ENCODE data around the gene TAOK3.
"Not testable (repeated sequence)": the region's sequence is repeated elsewhere in the genome, so short reads cannot be mapped to it uniquely, and the experiment has no call there.

TAOK3 gene

GRCh38 chr12:118256352-118256751 lies 116.4 kb downstream of the TAOK3 start:
- H3K27ac ChIP-seq (ENCODE audit: low read depth, low read length, poor library complexity, severe bottlenecking) = no peak overlapping the region
- TF ChIP-seq EZH2 (IDR thresholded peaks at IDR 0.05; ENCODE audit: borderline replicate concordance, low read length) (no peak), CTCF (IDR thresholded peaks at IDR 0.05; ENCODE audit: low read length) (no peak)
- H3K4me1 ChIP-seq (ENCODE audit: insufficient read depth, low read length, severe bottlenecking) = no peaks in the 10 kb centered on the region
- no peaks in the 10 kb centered on the region for H3K27me3 ChIP-seq (ENCODE audit: insufficient read depth, low read length)
- H3K4me2 ChIP-seq (ENCODE audit: low read length) = no peak overlapping the region
- H4K20me1 ChIP-seq (ENCODE audit: insufficient read depth, low read length) = no peaks in the 10 kb centered on the region
- no peak overlapping the region for H3K4me3 ChIP-seq (ENCODE audit: low read depth, low read length, poor library complexity, severe bottlenecking)
- no peak overlapping the region for H3K9ac ChIP-seq (ENCODE audit: low read length)
- no peaks in the 10 kb centered on the region for H3F3A ChIP-seq (ENCODE audit: insufficient read depth, low read length)
- no peak overlapping the region for H2AFZ ChIP-seq (ENCODE audit: low read length)
- H3K79me2 ChIP-seq (ENCODE audit: insufficient read depth, low read length) = no peaks in the 10 kb centered on the region
- 0 out of 2 replicates have a peak, but pooled peaks cover 3% of the 10 kb centered on the region for H3K9me3 ChIP-seq (ENCODE audit: low read length)
- H3K9me2 ChIP-seq (ENCODE audit: low read depth, low read length) = no peaks in the 10 kb centered on the region
- H3K36me3 ChIP-seq (ENCODE audit: insufficient read depth, low read length) = peaks cover 45% of the 10 kb centered on the region

DNA sequence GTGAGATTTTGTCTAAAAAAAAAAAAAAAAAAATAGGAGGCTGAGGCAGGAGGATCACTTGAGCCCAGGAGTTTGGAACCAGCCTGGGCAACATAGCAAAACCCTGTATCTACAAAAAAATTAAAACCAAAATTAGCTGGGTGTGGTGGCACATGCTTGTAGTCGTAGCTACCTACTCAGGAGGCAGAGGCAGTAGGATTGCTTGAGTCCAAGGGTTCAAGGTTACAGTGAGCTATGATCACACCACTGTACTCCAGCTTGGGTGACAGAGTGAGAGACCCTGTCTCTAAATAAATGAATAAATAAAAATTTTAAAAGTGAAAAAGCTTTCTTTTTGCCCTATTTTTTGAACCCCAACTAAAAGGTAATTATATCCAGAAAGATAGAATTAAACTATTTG lies 123.2 kb downstream of the TAOK3 start:
- H3K9ac ChIP-seq (ENCODE audit: low read length) = no peak overlapping the region
- H3K9me3 ChIP-seq (ENCODE audit: low read length) = no peaks in the 10 kb centered on the region
- no peaks in the 10 kb centered on the region for H4K20me1 ChIP-seq (ENCODE audit: insufficient read depth, low read length)
- H2AFZ ChIP-seq (ENCODE audit: low read length) = no peak overlapping the region
- H3K9me2 ChIP-seq (ENCODE audit: low read depth, low read length) = no peaks in the 10 kb centered on the region
- H3K27ac ChIP-seq (ENCODE audit: low read depth, low read length, poor library complexity, severe bottlenecking) = no peak overlapping the region
- no peaks in the 10 kb centered on the region for H3F3A ChIP-seq (ENCODE audit: insufficient read depth, low read length)
- no peak overlapping the region for H3K4me2 ChIP-seq (ENCODE audit: low read length)
- no peak for TF ChIP-seq EZH2 (IDR thresholded peaks at IDR 0.05; ENCODE audit: borderline replicate concordance, low read length)
- H3K4me3 ChIP-seq (ENCODE audit: low read depth, low read length, poor library complexity, severe bottlenecking) = no peak overlapping the region
- H3K79me2 ChIP-seq (ENCODE audit: insufficient read depth, low read length) = no peaks in the 10 kb centered on the region
- H3K36me3 ChIP-seq (ENCODE audit: insufficient read depth, low read length) = peaks cover 8% of the 10 kb centered on the region; the same call in 1 of the 2 replicates
- no peaks in the 10 kb centered on the region for H3K27me3 ChIP-seq (ENCODE audit: insufficient read depth, low read length)
- no peaks in the 10 kb centered on the region for H3K4me1 ChIP-seq (ENCODE audit: insufficient read depth, low read length, severe bottlenecking)

- not testable (repeated sequence) for H3K9ac ChIP-seq (ENCODE audit: low read length); H3K27me3 ChIP-seq (ENCODE audit: insufficient read depth, low read length); H3K36me3 ChIP-seq (ENCODE audit: insufficient read depth, low read length); H2AFZ ChIP-seq (ENCODE audit: low read length); H3K4me3 ChIP-seq (ENCODE audit: low read depth, low read length, poor library complexity, severe bottlenecking); H3K4me1 ChIP-seq (ENCODE audit: insufficient read depth, low read length, severe bottlenecking); H3K4me2 ChIP-seq (ENCODE audit: low read length); H3K9me3 ChIP-seq (ENCODE audit: low read length); H3K27ac ChIP-seq (ENCODE audit: low read depth, low read length, poor library complexity, severe bottlenecking); H3K79me2 ChIP-seq (ENCODE audit: insufficient read depth, low read length); H4K20me1 ChIP-seq (ENCODE audit: insufficient read depth, low read length); H3F3A ChIP-seq (ENCODE audit: insufficient read depth, low read length); H3K9me2 ChIP-seq (ENCODE audit: low read depth, low read length)
These were observed 126.8 kb downstream of the TAOK3 start for GRCh38 chr12:118245886-118246285.

DNA sequence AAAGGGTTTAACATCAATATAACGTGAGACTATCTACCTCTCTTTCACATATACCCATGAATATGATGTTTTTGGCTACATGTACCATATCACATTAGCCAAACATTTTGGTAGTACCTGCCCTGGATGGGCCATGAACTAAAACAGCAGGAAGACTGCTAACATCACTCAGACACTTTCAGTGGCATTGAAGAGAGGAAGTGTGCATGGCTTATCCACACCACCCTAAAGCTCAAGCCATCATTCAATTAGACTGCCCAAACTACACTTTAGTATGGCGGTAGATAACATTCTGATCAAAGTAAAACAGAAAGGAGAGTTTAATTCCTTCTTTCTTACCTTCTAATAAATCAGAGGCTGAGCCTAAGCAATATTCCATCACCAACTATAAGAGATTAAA lies 133.8 kb downstream of the TAOK3 start:
- no peak overlapping the region for H3K27ac ChIP-seq (ENCODE audit: low read depth, low read length, poor library complexity, severe bottlenecking)
- no peaks in the 10 kb centered on the region for H4K20me1 ChIP-seq (ENCODE audit: insufficient read depth, low read length)
- peaks cover 34% of the 10 kb centered on the region for H3K4me1 ChIP-seq (ENCODE audit: insufficient read depth, low read length, severe bottlenecking)
- H3K9me2 ChIP-seq (ENCODE audit: low read depth, low read length) = no peaks in the 10 kb centered on the region
- no peak overlapping the region for H3K4me3 ChIP-seq (ENCODE audit: low read depth, low read length, poor library complexity, severe bottlenecking)
- no peak overlapping the region for H2AFZ ChIP-seq (ENCODE audit: low read length)
- H3F3A ChIP-seq (ENCODE audit: insufficient read depth, low read length) = peaks cover 8% of the 10 kb centered on the region; the same call in 1 of the 2 replicates
- TF ChIP-seq EZH2 (IDR thresholded peaks at IDR 0.05; ENCODE audit: borderline replicate concordance, low read length) = no peak
- no peak for TF ChIP-seq CTCF (IDR thresholded peaks at IDR 0.05; ENCODE audit: low read length)
- H3K79me2 ChIP-seq (ENCODE audit: insufficient read depth, low read length) = no peaks in the 10 kb centered on the region
- H3K9ac ChIP-seq (ENCODE audit: low read length) = no peak overlapping the region
- H3K27me3 ChIP-seq (ENCODE audit: insufficient read depth, low read length) = no peaks in the 10 kb centered on the region
- peaks cover 30% of the 10 kb centered on the region for H3K36me3 ChIP-seq (ENCODE audit: insufficient read depth, low read length)
- no peak overlapping the region for H3K4me2 ChIP-seq (ENCODE audit: low read length)
- no peaks in the 10 kb centered on the region for H3K9me3 ChIP-seq (ENCODE audit: low read length)

Measured in OCI-LY1 (cell line).